GM18499 (cell line): Measurements from ENCODE around the gene TPH2.

ENCODE experiments used
- ATAC-seq: cut with Tn5 transposase; IDR thresholded peaks from one replicate; pipeline ENCODE4 v1.9.1; 2021; ENCODE audit warnings: moderate number of reproducible peaks; ENCODE audit not compliant: insufficient read depth, unreplicated experiment

The TPH2 gene

GRCh38 chr12:72025524-72025923 is 86.9 kb downstream of the TPH2 start:
- ATAC-seq, result no peak

- no peak for ATAC-seq
Measured at GRCh38 chr12:72028966-72029365, 90.3 kb downstream of the TPH2 start.

GRCh38 chr12:72030277-72030676 is 91.6 kb downstream of the TPH2 start:
- no peak for ATAC-seq

- ATAC-seq, result no peak
Measured at GRCh38 chr12:72031066-72031465, 92.4 kb downstream of the TPH2 start.

- no peak for ATAC-seq
Measured at GRCh38 chr12:72033991-72034390, 95.3 kb downstream of the TPH2 start.

- ATAC-seq, result no peak
Measured at GRCh38 chr12:72035625-72036024, 97.0 kb downstream of the TPH2 start.

- ATAC-seq, result no peak
Measured at GRCh38 chr12:72036393-72036792, 97.7 kb downstream of the TPH2 start.

- ATAC-seq, result no peak
Measured at GRCh38 chr12:72037006-72037795, 98.6 kb downstream of the TPH2 start.

GRCh38 chr12:72041811-72042210 is 103.2 kb downstream of the TPH2 start:
- no peak for ATAC-seq

GRCh38 chr12:72053604-72054003 is 115.0 kb downstream of the TPH2 start:
- ATAC-seq, result no peak

GRCh38 chr12:72054511-72054910 is 115.9 kb downstream of the TPH2 start:
- ATAC-seq, result no peak

- ATAC-seq, result no peak
Measured at GRCh38 chr12:72057330-72057914, 118.8 kb downstream of the TPH2 start.

- ATAC-seq, result no peak
Measured at GRCh38 chr12:72063073-72063472, 124.4 kb downstream of the TPH2 start.

- no peak for ATAC-seq
Measured at GRCh38 chr12:72071030-72071429, 132.4 kb downstream of the TPH2 start.

GRCh38 chr12:72072592-72073212 is 134.1 kb downstream of the TPH2 start:
- ATAC-seq, result no peak

- ATAC-seq, result no peak
Measured at GRCh38 chr12:72074065-72074464, 135.4 kb downstream of the TPH2 start.

GRCh38 chr12:72074956-72075355 is 136.3 kb downstream of the TPH2 start:
- no peak for ATAC-seq

GRCh38 chr12:72075401-72075800 is 136.8 kb downstream of the TPH2 start:
- ATAC-seq, result no peak

GRCh38 chr12:72075891-72076557 is 137.4 kb downstream of the TPH2 start:
- no peak for ATAC-seq

- no peak for ATAC-seq
Measured at GRCh38 chr12:72076558-72076915, 137.9 kb downstream of the TPH2 start.
